Stimulated activated CD4-positive, alpha-beta T cell treated with anti-CD3 and anti-CD28 coated beads, TNF-alpha, amount 100 ng/mL, for 48 hours (primary cell): ENCODE data around the gene CCDC122.

Experiments
- DNase-seq, 3 donors: peaks; one replicate each; pipeline ENCODE4 v3.0.0-alpha.2; 2020; ENCODE audit warnings: low read depth in 3 of 3

CCDC122 gene

DNA sequence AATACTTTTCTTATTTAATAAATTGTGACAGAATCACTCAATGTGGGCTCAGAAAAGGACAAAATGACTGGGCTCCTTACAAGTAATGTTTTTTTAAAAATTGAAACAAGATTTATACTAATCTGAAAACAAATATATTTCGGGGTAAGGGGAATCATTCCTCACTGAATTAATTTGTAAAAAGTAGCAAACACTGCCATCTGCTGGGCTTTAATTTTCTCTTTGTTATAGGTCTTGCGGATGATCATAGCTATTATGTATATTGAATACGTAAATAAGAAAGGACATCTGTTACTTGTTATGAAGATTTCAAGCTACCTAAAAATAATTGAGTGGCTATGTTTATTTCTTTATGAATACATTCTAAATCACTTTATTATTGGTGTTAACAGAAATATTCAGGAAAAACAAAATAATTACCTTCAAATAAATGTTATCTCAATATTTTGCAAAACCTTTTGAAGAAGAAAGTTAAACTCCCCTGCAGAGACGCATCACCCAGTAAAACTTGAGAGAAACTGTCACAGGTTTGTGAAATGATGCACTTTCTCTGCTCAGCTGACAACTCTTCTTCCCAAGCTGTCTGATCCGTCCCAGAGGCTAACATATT, 75.0 kb downstream of the CCDC122 start:
- peak in 1 of 3 donors; percentile 17 for DNase-seq

DNA sequence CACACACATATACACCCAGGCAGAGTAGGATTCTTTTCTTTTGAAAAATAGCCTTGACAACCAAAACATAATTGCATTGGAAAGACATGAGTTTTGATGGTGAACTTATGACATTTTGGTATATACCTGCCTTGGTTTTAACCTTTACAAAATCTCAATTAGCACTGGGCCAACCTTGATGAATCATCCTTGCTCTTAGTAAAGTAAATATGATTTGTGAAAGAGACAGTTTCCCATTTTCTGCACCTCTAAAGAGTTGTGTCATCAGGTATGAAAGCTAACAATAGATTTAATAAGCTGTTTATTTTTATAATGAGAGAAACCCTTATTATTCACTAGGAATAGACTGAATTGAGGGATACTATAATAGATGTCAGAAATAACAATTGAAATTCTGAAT, 77.0 kb downstream of the CCDC122 start:
- DNase-seq, result no peak

DNA sequence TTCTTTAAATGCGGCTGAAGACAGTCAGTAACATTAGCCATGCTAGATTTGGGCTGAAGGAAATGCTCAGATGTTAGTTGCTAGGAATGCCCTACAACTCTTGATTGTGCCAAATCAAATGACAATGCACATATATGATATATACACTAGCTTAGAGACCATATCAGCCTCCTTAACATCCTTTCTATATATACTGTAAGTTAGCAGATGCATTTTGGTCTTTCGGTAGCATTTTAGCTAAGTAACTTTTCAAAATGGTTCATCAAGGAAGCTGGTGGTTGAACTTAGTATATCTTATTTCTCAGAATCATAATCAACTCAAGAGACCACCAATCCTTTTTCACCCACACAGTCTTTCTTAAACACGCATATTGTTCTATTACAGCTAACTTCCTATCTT, 78.7 kb downstream of the CCDC122 start:
- DNase-seq, result no peak

DNA sequence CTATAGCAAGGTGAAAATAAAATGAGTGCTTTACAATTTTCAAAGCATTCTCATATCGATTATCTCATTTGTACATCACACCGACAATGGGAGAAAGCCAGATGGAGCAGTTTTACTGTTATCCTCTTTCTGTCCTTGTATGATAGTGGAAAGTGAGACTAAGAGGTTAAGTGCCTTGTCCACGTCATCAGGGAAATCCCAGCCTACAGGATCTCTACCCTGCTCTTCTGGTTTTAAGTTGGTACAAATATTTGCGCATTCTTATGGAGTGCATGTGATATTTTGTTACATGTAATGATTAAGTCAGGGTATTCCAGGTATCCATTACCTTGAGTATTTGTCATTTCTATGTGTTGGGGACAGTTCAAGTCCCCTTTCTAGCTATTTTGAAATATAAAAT, 80.3 kb downstream of the CCDC122 start:
- no peak for DNase-seq

DNA sequence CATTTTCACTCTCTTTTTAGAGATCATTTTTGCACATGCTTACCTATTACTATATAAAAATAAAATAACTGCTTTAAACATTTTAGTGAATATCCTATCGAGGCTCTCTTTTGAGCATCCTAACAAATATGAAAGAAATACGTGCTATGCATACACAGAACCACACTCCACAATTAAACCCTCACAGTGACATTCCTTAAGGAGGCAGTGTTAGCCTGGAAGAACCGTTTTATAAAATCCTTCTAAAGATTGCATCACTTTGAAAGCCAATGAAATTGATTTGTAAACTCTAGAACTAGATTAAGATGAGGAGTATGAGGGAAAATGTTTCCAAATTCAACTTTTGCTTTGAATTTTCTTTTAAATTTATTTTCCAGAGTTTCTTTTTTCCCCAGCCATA, 81.7 kb downstream of the CCDC122 start:
- no peak for DNase-seq

DNA sequence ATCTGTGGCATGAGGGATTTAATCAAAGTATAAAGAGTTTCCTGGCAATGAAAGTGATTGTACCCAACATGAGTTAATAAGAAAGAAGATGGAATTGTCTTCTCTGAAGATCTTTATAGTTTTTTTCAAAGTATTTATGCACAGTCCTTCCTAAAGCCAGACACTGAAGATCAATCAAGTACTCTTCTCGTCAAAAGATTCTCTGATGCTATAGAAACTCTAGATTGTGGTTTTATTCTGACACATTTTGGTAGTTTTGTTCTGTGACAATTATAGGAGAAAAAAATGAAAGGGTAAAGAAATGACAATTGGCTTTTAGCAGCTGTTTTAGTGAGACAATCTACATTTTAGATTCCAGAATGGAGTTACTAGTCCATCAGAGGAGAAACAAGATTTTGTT, 82.4 kb downstream of the CCDC122 start:
- DNase-seq, result no peak

DNA sequence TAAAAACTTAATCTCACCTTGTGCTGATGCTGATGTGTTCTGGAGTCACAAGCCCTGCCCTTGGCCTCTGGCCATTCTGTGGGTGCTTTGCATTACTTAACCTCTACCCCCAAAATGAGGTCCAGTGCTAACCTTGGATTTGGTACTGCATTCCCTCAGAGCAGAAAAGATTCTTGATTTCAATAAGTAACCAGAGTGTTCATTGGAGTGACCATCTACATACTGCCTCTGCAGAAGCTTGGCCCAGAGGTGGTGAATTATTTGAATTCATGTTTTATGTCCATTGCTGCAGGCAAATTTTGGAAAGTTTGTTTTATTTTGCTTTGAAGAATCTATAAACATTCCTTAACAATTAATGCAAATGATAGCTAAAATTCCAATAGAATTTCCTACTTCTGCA, 85.1 kb downstream of the CCDC122 start:
- no peak for DNase-seq

DNA sequence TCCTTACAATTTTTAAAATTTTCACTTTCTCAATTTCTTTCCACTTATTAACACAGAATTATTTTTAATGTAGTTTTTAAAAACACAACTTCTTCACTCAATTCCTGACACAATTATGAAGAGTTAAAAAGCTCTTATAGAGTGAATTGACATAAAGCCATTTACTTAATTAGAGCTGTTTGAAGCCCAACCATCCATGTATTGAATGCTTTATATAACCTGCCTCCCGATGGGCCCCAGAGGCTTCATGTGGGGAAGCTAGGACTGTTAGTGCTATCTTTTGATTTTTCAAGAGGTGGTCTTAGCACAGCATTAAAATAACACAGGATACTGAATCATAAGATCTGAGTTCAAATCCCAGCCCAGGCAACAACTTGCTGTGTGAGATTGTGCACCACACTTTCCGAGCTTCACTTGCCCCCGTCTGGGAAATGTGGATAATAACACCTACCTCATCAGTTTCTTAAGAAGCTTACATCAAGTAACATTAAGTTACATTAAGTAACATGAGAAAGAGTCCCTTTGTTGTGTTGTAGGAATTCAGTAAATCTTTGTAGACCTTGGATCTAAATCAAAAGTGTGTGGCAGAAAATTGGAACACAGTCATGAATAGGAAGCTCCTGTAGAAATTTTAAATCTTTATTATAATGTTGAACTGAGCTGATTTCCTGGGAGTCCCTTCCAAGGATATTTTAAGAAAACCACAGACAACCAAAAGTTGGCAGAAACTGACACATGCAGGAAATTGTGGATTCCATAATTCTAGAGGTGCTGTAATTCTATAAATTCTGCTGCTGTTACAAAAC, 87.3 kb downstream of the CCDC122 start:
- no peak for DNase-seq

DNA sequence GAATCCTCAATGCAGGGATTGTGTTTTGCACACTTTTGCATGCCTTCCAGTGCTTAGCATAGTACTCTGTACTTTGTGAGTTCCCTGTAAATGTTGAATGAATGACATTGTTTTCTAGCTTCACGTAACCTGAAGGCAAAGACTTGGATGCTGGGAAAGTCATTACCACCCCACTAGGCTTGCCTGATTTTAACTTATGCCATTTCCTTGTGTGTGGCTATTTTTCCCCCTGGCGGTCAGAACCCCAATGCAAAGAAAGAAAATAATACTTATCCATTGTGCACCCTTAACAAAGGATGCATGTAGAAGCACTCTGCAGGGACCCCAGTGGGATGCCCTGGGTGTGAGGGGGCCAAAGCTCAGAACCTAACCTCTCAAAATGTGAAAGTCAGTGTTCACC, 91.5 kb downstream of the CCDC122 start:
- no peak for DNase-seq

DNA sequence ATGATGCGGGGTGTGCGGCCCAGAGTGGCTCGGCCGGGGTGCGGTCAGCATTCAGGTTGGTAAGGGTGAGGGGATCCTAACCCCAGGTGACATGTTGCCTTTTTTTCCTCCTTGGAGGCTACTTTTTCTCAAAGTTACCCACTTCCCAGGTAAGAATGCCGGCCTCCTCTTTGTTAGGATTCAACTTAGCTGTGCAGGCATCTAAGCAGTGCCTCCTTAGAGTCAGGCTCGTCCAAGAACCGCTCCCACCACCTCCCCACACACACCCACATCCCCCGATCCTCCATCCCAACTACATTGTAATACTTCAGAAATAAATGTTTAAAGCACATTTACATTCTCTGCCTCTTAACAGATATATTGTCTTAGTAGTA, 92.0 kb downstream of the CCDC122 start:
- no peak for DNase-seq

DNA sequence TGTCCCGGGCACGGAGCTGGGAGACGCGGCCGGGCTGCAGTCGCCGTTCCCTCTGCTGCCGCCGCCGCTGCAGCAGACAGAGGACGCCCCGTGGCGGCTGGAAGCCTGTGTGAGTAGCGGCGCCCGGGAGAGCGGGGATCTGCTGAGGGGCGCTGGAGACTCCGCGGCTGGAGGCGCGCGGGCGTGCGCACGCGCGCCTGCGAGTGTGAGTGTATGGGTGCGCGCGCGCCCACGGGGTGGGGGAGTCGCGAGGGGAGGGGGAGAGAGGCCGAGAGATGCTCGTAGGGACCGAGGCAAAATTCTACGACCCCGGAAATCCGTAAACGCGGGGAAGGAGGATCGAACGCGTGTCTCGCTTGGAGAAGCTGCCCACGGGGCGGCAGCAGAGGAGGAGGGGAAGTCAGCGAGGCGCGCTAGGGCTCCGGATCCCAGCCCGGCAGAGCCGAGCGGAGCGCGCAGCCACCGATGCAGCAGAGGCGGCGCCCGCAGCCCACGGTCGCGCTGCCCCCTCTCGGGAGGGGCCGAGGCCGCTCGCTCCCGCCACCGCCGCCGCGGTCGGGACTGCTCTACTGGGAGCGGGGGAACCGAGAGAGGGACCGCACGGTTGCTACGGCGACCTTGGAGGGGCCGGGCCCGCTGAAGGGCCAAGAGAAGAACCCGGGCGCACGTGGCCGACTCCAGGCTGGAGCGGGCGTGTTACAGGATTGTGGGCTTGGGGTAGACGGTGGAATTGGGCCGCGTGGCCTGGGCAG, 92.6 kb downstream of the CCDC122 start, which contains the start of gene ENOX1:
Gene ENOX1, minus strand, starts transcription at position 207 of the 752 bp plus-strand sequence.
- DNase-seq, result peak in 1 of 3 donors; percentile 16

DNA sequence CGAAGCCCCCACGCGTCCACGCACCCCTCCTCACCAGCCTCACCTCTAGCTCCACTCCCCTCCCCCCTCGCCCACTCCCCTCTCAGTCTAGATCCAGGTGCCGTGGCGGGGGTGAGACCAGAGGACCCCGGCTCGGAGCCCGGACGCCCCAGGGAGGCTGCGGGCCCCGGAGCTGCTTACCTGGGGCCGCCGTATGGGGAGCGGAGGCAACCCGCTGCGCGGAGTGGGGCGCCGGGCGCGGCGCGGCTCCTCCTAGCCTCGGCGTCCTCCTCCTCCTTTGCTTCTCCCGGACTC, 93.1 kb downstream of the CCDC122 start:
- no peak for DNase-seq
